B cell (primary cell): Measurements from ENCODE around the gene SGPL1. TPM values are rescaled to one million over a fixed set of nuclear protein-coding genes. Genes with fewer than 3 reads are reported as not detected.

Experiments used
- ATAC-seq: fragments of 200-7000 bp; cut with Tn5 transposase; one replicate; pipeline ENCODE4 v1.10.0; 2021; ENCODE audit warnings: low read depth, mild to moderate bottlenecking, moderate number of reproducible peaks, moderate library complexity
- CTCF ChIA-PET: fragments of 350-600 bp; sonication (Branson Sonifier 250); formaldehyde crosslinking; loops from one replicate; lab custom pipeline; 2021; ENCODE audit warnings: antibody characterized with exemption, inconsistent platforms; lab: Charles Lee
- POLR2A ChIA-PET: fragments of 350-600 bp; sonication (Branson Sonifier 250); formaldehyde crosslinking; loops from one replicate; lab custom pipeline; 2021; ENCODE audit warnings: antibody characterized with exemption; lab: Charles Lee
- DNase-seq: peaks from one replicate; pipeline ENCODE4 v3.0.0; 2013
- H2AFZ ChIP-seq: 2 replicates; pipeline ENCODE4 v1.6.1; 2012; ENCODE audit warnings: mild to moderate bottlenecking, low read depth, low read length; ENCODE audit not compliant: insufficient read depth, poor library complexity, severe bottlenecking
- H3K27ac ChIP-seq, 2 donors: 1 replicate in 1 of 2; 2 replicates in 1 of 2; pipeline ENCODE4 v1.5.1; 2012 to 2013; ENCODE audit warnings: low read length in 2 of 2, mild to moderate bottlenecking in 2 of 2, moderate library complexity in 1 of 2
- H3K27me3 ChIP-seq, 4 experiments: fragments of 200-600 bp in 1 of 4; sonication (generic) in 1 of 4; replicated peaks in 1 of 4; 1 replicate in 2 of 4; 2 replicates in 2 of 4; pipeline versions ENCODE4 v1.6.1 to v1.7.0; 2013 to 2016; ENCODE audit warnings: low read length in 3 of 4, mild to moderate bottlenecking in 2 of 4, mixed read lengths in 1 of 4, moderate library complexity in 1 of 4; ENCODE audit not compliant: insufficient read depth in 4 of 4, control insufficient read depth in 3 of 4; ENCODE audit errors: control extremely low read depth in 1 of 4
- H3K36me3 ChIP-seq, 2 experiments: replicated peaks in 1 of 2; 1 replicate in 1 of 2; 2 replicates in 1 of 2; pipeline versions ENCODE4 v1.6.1 to v1.7.1; 2013; ENCODE audit warnings: low read length in 1 of 2; ENCODE audit not compliant: insufficient read depth in 2 of 2, control insufficient read depth in 1 of 2; ENCODE audit errors: control extremely low read depth in 1 of 2, extremely low read depth in 1 of 2
- H3K4me1 ChIP-seq, 2 donors: fragments of 200-600 bp in 1 of 2; sonication (generic) in 1 of 2; 1 replicate in 1 of 2; 2 replicates in 1 of 2; pipeline versions ENCODE4 v1.5.1 to v1.6.1; 2013 to 2017; ENCODE audit warnings: low read length in 2 of 2; ENCODE audit not compliant: control insufficient read depth in 2 of 2, insufficient read depth in 2 of 2
- H3K4me2 ChIP-seq: replicated peaks from 2 replicates; pipeline ENCODE3; 2012; ENCODE audit warnings: mild to moderate bottlenecking, low read depth, low read length; ENCODE audit not compliant: poor library complexity, severe bottlenecking
- H3K4me3 ChIP-seq, 5 experiments: fragments of 200-600 bp in 1 of 5; sonication (generic) in 1 of 5; 1 replicate in 3 of 5; 2 replicates in 2 of 5; pipeline versions ENCODE4 v1.5.1 to v1.7.0; 2011 to 2016; ENCODE audit warnings: low read length in 4 of 5, mild to moderate bottlenecking in 4 of 5, low read depth in 2 of 5, control low read depth in 1 of 5, moderate library complexity in 1 of 5; ENCODE audit not compliant: insufficient read depth in 1 of 5; ENCODE audit errors: control extremely low read depth in 1 of 5, extremely low read depth in 1 of 5
- H3K79me2 ChIP-seq: fragments of 200-600 bp; sonication (generic); one replicate; pipeline ENCODE4 v1.6.0; 2016; ENCODE audit warnings: low read length; ENCODE audit not compliant: control insufficient read depth, insufficient read depth
- H3K9ac ChIP-seq: fragments of 200-600 bp; sonication (generic); 2 replicates; pipeline ENCODE4 v1.6.1; 2017; ENCODE audit warnings: mild to moderate bottlenecking, low read length, moderate library complexity
- H3K9me3 ChIP-seq, 3 donors: one replicate each; pipeline versions ENCODE4 v1.6.1 to v1.7.1; 2013; ENCODE audit warnings: low read length in 2 of 3; ENCODE audit not compliant: control insufficient read depth in 2 of 3, insufficient read depth in 1 of 3; ENCODE audit errors: control extremely low read depth in 1 of 3
- H4K20me1 ChIP-seq: 2 replicates; pipeline ENCODE4 v1.6.0; 2012; ENCODE audit warnings: mild to moderate bottlenecking, low read length; ENCODE audit not compliant: insufficient read depth, control insufficient read depth, poor library complexity, severe bottlenecking
- H3K27ac Mint-ChIP-seq: one replicate; pipeline ENCODE4 v1.8.0; 2021; ENCODE audit warnings: mixed read lengths
- H3K27me3 Mint-ChIP-seq: one replicate; pipeline ENCODE4 v1.8.0; 2021; ENCODE audit warnings: mixed read lengths
- H3K4me1 Mint-ChIP-seq: one replicate; pipeline ENCODE4 v1.8.0; 2021; ENCODE audit warnings: mixed read lengths
- H3K4me3 Mint-ChIP-seq: one replicate; pipeline ENCODE4 v1.8.0; 2021; ENCODE audit warnings: mixed read lengths
- H3K9me3 Mint-ChIP-seq: one replicate; pipeline ENCODE4 v1.8.0; 2022; ENCODE audit warnings: mixed read lengths; ENCODE audit not compliant: insufficient read depth
- EZH2 ChIP-seq: IDR thresholded peaks from 2 replicates; pipeline ENCODE4 v1.6.1; 2012; ENCODE audit warnings: borderline replicate concordance, low read depth, mild to moderate bottlenecking, moderate library complexity, low read length; ENCODE audit not compliant: insufficient read depth, poor library complexity, severe bottlenecking
- WGBS: methylation state at CpG from one replicate; pipeline ENCODE4 v1.1.5; 2013; ENCODE audit warnings: missing lambda C conversion rate; ENCODE audit not compliant: insufficient coverage; 5-methylcytosine and 5-hydroxymethylcytosine counted together
- intact Hi-C: fragments of 100-400 bp; cut with micrococcal nuclease; formaldehyde crosslinking; loops from one replicate; pipeline ENCODE4 v1.10.0; 2022
- polyA plus RNA-seq: library from polyadenylated mRNA; depleted of rRNA; stranded (reverse); fragments of >200 nt; gene quantifications from 2 replicates; pipeline ENCODE4 v1.2.3, GENCODE V29; 2012
- total RNA-seq, 2 donors: library from RNA; stranded (reverse); fragments of 120-200 nt in 1 of 2; gene quantifications; 1 replicate in 1 of 2; 2 replicates in 1 of 2; pipeline versions ENCODE4 v1.2.3 to v1.2.4, GENCODE V29; 2013 to 2022
- TF ChIP-seq, protein P1 (sequence below): fragments of 200-600 bp; IDR thresholded peaks from one replicate; pipeline ENCODE4 v1.8.0; 2022; ENCODE audit warnings: antibody characterized with exemption, mild to moderate bottlenecking

SGPL1 gene
- total and polyA plus RNA-seq, 2 donors (not counting 1 experiment from before 2014, with no cell fraction given) = 9.1 to 46.2 TPM

DNA sequence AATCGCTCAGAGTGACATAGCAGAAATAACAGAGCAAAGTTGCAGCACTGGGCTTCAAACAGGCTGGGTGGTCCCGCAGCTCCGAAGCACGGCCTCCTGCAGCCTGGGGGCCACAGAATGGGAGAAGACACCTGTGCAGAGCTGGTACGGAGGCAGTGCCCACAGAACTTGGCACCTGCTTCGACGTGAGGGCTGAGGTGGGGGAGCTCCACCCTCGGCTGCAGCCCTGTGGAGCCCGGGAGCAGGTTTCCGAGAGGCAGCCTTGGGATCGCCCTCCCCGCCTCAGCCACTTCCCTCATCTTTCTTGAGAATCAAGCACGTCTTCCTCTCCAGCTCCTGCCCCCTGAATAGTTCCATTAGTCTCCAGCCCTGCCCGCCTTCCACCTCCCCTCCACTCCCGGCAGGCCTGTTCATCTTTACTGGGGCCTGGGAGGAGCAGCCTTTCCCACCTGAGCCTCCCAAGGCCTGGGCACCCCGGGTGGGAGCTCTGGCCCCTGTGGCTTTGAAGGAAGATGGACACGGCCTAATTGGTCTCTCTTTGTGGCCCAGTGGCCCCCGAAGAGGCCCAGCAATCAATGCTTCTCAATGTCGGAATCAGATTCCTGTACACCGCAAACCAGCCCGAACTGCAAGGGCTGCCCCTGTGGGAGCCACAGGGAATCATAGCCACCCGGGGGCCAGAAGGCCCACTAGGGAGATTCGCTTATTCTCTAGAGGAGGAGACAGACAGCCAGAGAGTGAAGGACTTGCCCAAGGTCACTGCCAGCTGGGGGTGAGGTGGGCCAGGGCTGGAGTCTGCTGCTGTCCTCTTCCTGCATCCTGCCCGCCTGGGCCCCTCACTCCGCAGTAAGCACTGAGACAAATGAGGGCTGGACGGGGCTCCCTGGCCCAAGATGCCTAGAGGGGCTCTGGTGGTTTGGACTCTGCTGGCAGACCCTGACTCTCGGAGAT is 89.6 kb downstream of the SGPL1 start:
- ATAC-seq = no peak
- ChIA-PET CTCF (no interaction called here), POLR2A (no interaction called here)
- Histone ChIP-seq H3K27me3 (peaks cover 0 to 12% (median 0%) of the 10 kb centered on the region in 4 experiments), H2AFZ (no peak overlapping the region), H3K9me3 (no peaks in the 10 kb centered on the region), H3K36me3 (no peaks in the 10 kb centered on the region), H3K9ac (no peak overlapping the region), H3K4me2 (no peak overlapping the region), H3K79me2 (no peaks in the 10 kb centered on the region), H3K4me3 (no peak overlapping the region), H3K27ac (no peak overlapping the region), H3K4me1 (no peaks in the 10 kb centered on the region), H4K20me1 (no peaks in the 10 kb centered on the region)
- peaks cover 25% of the 10 kb centered on the region for H3K27me3 Mint-ChIP-seq
- no peak overlapping the region for H3K27ac Mint-ChIP-seq
- H3K4me3 Mint-ChIP-seq = no peak overlapping the region
- H3K9me3 Mint-ChIP-seq = no peaks in the 10 kb centered on the region
- WGBS = 88% methylated on average over 24 of the region's 27 CpGs
- intact Hi-C loops = no loop called here
- no peaks in the 10 kb centered on the region for H3K4me1 Mint-ChIP-seq
- no peak for DNase-seq
- TF ChIP-seq, protein P1, sequence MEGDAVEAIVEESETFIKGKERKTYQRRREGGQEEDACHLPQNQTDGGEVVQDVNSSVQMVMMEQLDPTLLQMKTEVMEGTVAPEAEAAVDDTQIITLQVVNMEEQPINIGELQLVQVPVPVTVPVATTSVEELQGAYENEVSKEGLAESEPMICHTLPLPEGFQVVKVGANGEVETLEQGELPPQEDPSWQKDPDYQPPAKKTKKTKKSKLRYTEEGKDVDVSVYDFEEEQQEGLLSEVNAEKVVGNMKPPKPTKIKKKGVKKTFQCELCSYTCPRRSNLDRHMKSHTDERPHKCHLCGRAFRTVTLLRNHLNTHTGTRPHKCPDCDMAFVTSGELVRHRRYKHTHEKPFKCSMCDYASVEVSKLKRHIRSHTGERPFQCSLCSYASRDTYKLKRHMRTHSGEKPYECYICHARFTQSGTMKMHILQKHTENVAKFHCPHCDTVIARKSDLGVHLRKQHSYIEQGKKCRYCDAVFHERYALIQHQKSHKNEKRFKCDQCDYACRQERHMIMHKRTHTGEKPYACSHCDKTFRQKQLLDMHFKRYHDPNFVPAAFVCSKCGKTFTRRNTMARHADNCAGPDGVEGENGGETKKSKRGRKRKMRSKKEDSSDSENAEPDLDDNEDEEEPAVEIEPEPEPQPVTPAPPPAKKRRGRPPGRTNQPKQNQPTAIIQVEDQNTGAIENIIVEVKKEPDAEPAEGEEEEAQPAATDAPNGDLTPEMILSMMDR = no peak
- TF ChIP-seq EZH2 = no peak
